DND-41 (cell line): ENCODE measurements around the gene TBC1D7.

Experiments
- CTCF ChIP-seq: IDR thresholded peaks from 2 replicates; pipeline ENCODE4 v1.5.1; 2012; ENCODE audit warnings: borderline replicate concordance, low read length, moderate library complexity, mild to moderate bottlenecking; ENCODE audit not compliant: poor library complexity, severe bottlenecking; ENCODE audit errors: extremely low read depth
- EZH2 ChIP-seq: IDR thresholded peaks from 3 replicates; pipeline ENCODE4 v1.6.1; 2012; ENCODE audit warnings: borderline replicate concordance, low read depth, mild to moderate bottlenecking, moderate library complexity, low read length, inconsistent platforms; ENCODE audit not compliant: severe bottlenecking

DNA sequence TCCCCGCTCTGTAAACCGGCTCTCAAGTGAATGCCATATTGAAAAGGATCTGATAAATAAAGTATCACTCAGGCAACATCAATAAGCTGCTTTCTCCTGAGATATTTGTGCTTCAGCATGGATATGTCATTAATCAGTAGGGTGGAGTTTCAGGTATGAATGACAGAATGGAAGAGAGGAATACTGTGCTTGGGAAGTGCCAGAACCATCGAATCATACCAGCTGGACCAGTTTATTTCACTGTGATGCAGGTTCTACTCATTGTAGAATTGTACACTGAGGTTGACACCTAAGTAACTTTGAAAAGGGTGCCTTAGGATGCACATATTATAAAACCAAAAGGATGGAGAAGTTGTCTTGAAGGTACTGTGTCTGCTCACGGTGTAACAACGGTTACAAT, 17.9 kb upstream of the TBC1D7 start:
- TF ChIP-seq CTCF (no peak), EZH2 (no peak)
